GM23338 (cell line): ENCODE results near the gene DSCAML1. TPM values are rescaled to one million over a fixed set of nuclear protein-coding genes. Genes with fewer than 3 reads are reported as not detected.

Experiments
- ATAC-seq: fragments of 200-7000 bp; cut with Tn5 transposase; 3 replicates; pipeline ENCODE4 v1.9.1; 2020
- DNase-seq: peaks from one replicate; pipeline ENCODE4 v3.0.0-alpha.2; 2015; ENCODE audit warnings: low spot score
- H2AFZ ChIP-seq: fragments of 200-600 bp; sonication (generic); 2 replicates; pipeline ENCODE4 v1.8.0; 2016; ENCODE audit warnings: antibody characterized with exemption, mild to moderate bottlenecking, moderate library complexity
- H3F3A ChIP-seq: fragments of 200-600 bp; sonication (generic); replicated peaks from 2 replicates; pipeline ENCODE4 v1.8.0; 2017; ENCODE audit warnings: antibody characterized with exemption, mixed run types, low read depth
- H3K27ac ChIP-seq: fragments of 200-600 bp; sonication (generic); 2 replicates; pipeline ENCODE4 v1.6.1; 2016; ENCODE audit warnings: low read depth
- H3K27me3 ChIP-seq: fragments of 200-600 bp; sonication (generic); 2 replicates; pipeline ENCODE4 v1.8.0; 2016; ENCODE audit warnings: mild to moderate bottlenecking, mixed run types, moderate library complexity; ENCODE audit not compliant: insufficient read depth
- H3K36me3 ChIP-seq: fragments of 200-600 bp; sonication (generic); 2 replicates; pipeline ENCODE4 v1.8.0; 2016; ENCODE audit warnings: mild to moderate bottlenecking; ENCODE audit not compliant: insufficient read depth
- H3K4me1 ChIP-seq: fragments of 200-600 bp; sonication (generic); 2 replicates; pipeline ENCODE4 v1.8.0; 2016; ENCODE audit warnings: mild to moderate bottlenecking, moderate library complexity; ENCODE audit not compliant: insufficient read depth
- H3K4me2 ChIP-seq: fragments of 200-600 bp; sonication (generic); 2 replicates; pipeline ENCODE4 v1.7.1; 2017; ENCODE audit warnings: mixed run types
- H3K4me3 ChIP-seq: fragments of 200-600 bp; sonication (generic); 2 replicates; pipeline ENCODE4 v1.6.1; 2016; ENCODE audit warnings: mixed run types
- H3K79me2 ChIP-seq: fragments of 200-600 bp; sonication (generic); replicated peaks from 2 replicates; pipeline ENCODE4 v1.8.0; 2017; ENCODE audit warnings: mild to moderate bottlenecking; ENCODE audit not compliant: insufficient read depth
- H3K9me2 ChIP-seq: fragments of 200-600 bp; sonication (generic); 2 replicates; pipeline ENCODE4 v1.8.0; 2017; ENCODE audit not compliant: insufficient read depth
- H4K20me1 ChIP-seq: fragments of 200-600 bp; sonication (generic); replicated peaks from 2 replicates; pipeline ENCODE4 v1.8.0; 2017; ENCODE audit warnings: mild to moderate bottlenecking; ENCODE audit not compliant: insufficient read depth
- H3K27ac Mint-ChIP-seq: 2 replicates; pipeline ENCODE4 v1.8.0; 2020; ENCODE audit warnings: inconsistent platforms, mild to moderate bottlenecking, moderate library complexity, mixed read lengths
- H3K27me3 Mint-ChIP-seq: 3 replicates; pipeline ENCODE4 v1.8.0; 2022; ENCODE audit warnings: low read depth, mild to moderate bottlenecking, moderate library complexity, mixed read lengths, inconsistent platforms; ENCODE audit not compliant: insufficient read depth, poor library complexity
- H3K36me3 Mint-ChIP-seq: 3 replicates; pipeline ENCODE4 v1.8.0; 2021; ENCODE audit warnings: low read depth, mild to moderate bottlenecking, inconsistent platforms, moderate library complexity, mixed read lengths
- H3K4me1 Mint-ChIP-seq: 3 replicates; pipeline ENCODE4 v1.8.0; 2020; ENCODE audit warnings: mild to moderate bottlenecking, inconsistent platforms, mixed read lengths
- H3K4me3 Mint-ChIP-seq: 3 replicates; pipeline ENCODE4 v1.8.0; 2021; ENCODE audit warnings: moderate library complexity, mild to moderate bottlenecking, inconsistent platforms, mixed read lengths
- H3K9me3 Mint-ChIP-seq: 3 replicates; pipeline ENCODE4 v1.8.0; 2020; ENCODE audit warnings: moderate library complexity, mild to moderate bottlenecking, inconsistent platforms, mixed read lengths
- CREB1 ChIP-seq: fragments of 250-450 bp; sonication (Bioruptor Pico); IDR thresholded peaks from 2 replicates; pipeline ENCODE4 v1.5.0; 2020; ENCODE audit warnings: low read depth, mild to moderate bottlenecking, moderate library complexity
- ETS1 ChIP-seq: IDR thresholded peaks from 2 replicates; pipeline ENCODE4 v1.6.1; 2016; ENCODE audit warnings: antibody characterized with exemption
- EZH2 ChIP-seq: fragments of 200-600 bp; sonication (generic); IDR thresholded peaks from one replicate; pipeline ENCODE4 v1.8.0; 2017; ENCODE audit warnings: antibody characterized with exemption, mild to moderate bottlenecking, low read depth; ENCODE audit not compliant: unreplicated experiment
- EZH2phosphoT487 ChIP-seq: fragments of 200-600 bp; sonication (generic); IDR thresholded peaks from one replicate; pipeline ENCODE4 v1.8.1; 2018; ENCODE audit warnings: antibody characterized with exemption; ENCODE audit not compliant: unreplicated experiment
- ZNF331 ChIP-seq: fragments of 250-450 bp; sonication (Bioruptor Pico); IDR thresholded peaks from 2 replicates; pipeline ENCODE4 v1.5.0; 2020; ENCODE audit warnings: low read depth, mild to moderate bottlenecking, moderate library complexity
- ZNF462 ChIP-seq: fragments of 250-450 bp; sonication (Bioruptor Pico); IDR thresholded peaks from 2 replicates; pipeline ENCODE4 v1.5.0; 2020; ENCODE audit warnings: mild to moderate bottlenecking, moderate library complexity
- polyA plus RNA-seq: library from polyadenylated mRNA; unstranded; fragments of >200 nt; fragmentation: Nextera tagmentation; extraction: Ambion mirVana; gene quantifications from 2 replicates; pipeline ENCODE4 v1.2.1, GENCODE V29; 2016
- total RNA-seq: library from RNA; depleted of rRNA; stranded (reverse); fragments of >200 nt; shearing (Covaris generic); gene quantifications from 2 replicates; pipeline ENCODE4 v1.2.3, GENCODE V29; 2014

The DSCAML1 gene
- total and polyA plus RNA-seq, 2 experiments from 2014 or later: 0.17 TPM; not detected in 1

- TF ChIP-seq ZNF462 (CRISPR knock-in tag) (no peak), EZH2phosphoT487 (no peak), EZH2 (no peak)
Observed at GRCh38 chr11:117815262-117815803, 18.3 kb upstream of the DSCAML1 start (continued).

GRCh38 chr11:117814766-117815261 lies 17.8 kb upstream of the DSCAML1 start:
- Mint-ChIP-seq H3K36me3 (no peaks in the 10 kb centered on the region; the same call in 2 of the 3 replicates), H3K4me1 (peaks cover 37% of the 10 kb centered on the region), H3K9me3 (no peaks in the 10 kb centered on the region), H3K27me3 (peaks cover 11% of the 10 kb centered on the region), H3K27ac (no peak overlapping the region), H3K4me3 (no peak overlapping the region)
- no peaks in the 10 kb centered on the region for H3K27me3 ChIP-seq
- ATAC-seq (no peak), DNase-seq (no peak)
- H3K9me2 ChIP-seq: no peaks in the 10 kb centered on the region
- H2AFZ ChIP-seq: no peak overlapping the region
- H3K4me3 ChIP-seq: no peak overlapping the region
- H3K4me1 ChIP-seq: peaks cover 10% of the 10 kb centered on the region; the same call in 1 of the 2 replicates
- no peak overlapping the region for H3K4me2 ChIP-seq
- no peaks in the 10 kb centered on the region for H3K79me2 ChIP-seq
- H4K20me1 ChIP-seq: no peaks in the 10 kb centered on the region; the same call in 1 of the 2 replicates
- no peaks in the 10 kb centered on the region for H3K36me3 ChIP-seq
- no peak overlapping the region for H3K27ac ChIP-seq
- H3F3A ChIP-seq: no peaks in the 10 kb centered on the region
- no peak for TF ChIP-seq ETS1
- TF ChIP-seq EZH2phosphoT487: no peak
- TF ChIP-seq EZH2: no peak
- TF ChIP-seq ZNF331 (CRISPR knock-in tag): no peak
- no peak for TF ChIP-seq ZNF462 (CRISPR knock-in tag)
- TF ChIP-seq CREB1 (CRISPR knock-in tag): no peak
